T-cell (primary cell): ENCODE data around the gene FOXN3. TPM values are rescaled to one million over a fixed set of nuclear protein-coding genes. Genes with fewer than 3 reads are reported as not detected.

Source experiments
- ATAC-seq, 4 experiments: fragments of 200-7000 bp in 3 of 4; fragments of 150-1000 bp in 1 of 4; cut with Tn5 transposase; replicated peaks in 1 of 4; 1 replicate in 3 of 4; 2 replicates in 1 of 4; pipeline ENCODE4 v1.10.0; 2021; ENCODE audit warnings: moderate library complexity in 3 of 4, mild to moderate bottlenecking in 2 of 4, moderate number of reproducible peaks in 1 of 4
- CTCF ChIA-PET, 2 donors: fragments of 300-600 bp; sonication (Branson Sonifier 250); formaldehyde crosslinking; loops; one replicate each; lab custom pipeline; 2022; ENCODE audit warnings: antibody characterized with exemption in 2 of 2; lab: Charles Lee
- POLR2A ChIA-PET, 2 donors: fragments of 300-600 bp; sonication (Branson Sonifier 250); formaldehyde crosslinking; loops; one replicate each; lab custom pipeline; 2022; ENCODE audit warnings: antibody characterized with exemption in 2 of 2; lab: Charles Lee
- DNase-seq, 35 experiments: peaks; one replicate each; pipeline versions ENCODE4 v3.0.0 to v3.0.0-alpha.2; 2013 to 2023
- H3K27ac ChIP-seq: one replicate; pipeline ENCODE4 v1.5.1; 2013; ENCODE audit warnings: low read length
- H3K27me3 ChIP-seq, 2 experiments: replicated peaks in 1 of 2; 1 replicate in 1 of 2; 2 replicates in 1 of 2; pipeline versions ENCODE4 v1.6.1 to v1.7.0; 2013; ENCODE audit warnings: low read length in 1 of 2, mixed read lengths in 1 of 2; ENCODE audit not compliant: control insufficient read depth in 2 of 2, insufficient read depth in 2 of 2; ENCODE audit errors: extremely low read depth in 1 of 2
- H3K36me3 ChIP-seq, 2 donors: 1 replicate in 1 of 2; 2 replicates in 1 of 2; pipeline versions ENCODE4 v1.6.1 to v1.7.0; 2013; ENCODE audit warnings: low read length in 1 of 2; ENCODE audit not compliant: control insufficient read depth in 2 of 2, insufficient read depth in 1 of 2; ENCODE audit errors: extremely low read depth in 1 of 2
- H3K4me1 ChIP-seq, 2 experiments: 1 replicate in 1 of 2; 2 replicates in 1 of 2; pipeline versions ENCODE4 v1.6.1 to v1.7.0; 2013; ENCODE audit warnings: low read length in 2 of 2, mixed read lengths in 1 of 2; ENCODE audit not compliant: insufficient read depth in 2 of 2, control insufficient read depth in 1 of 2; ENCODE audit errors: extremely low read depth in 1 of 2
- H3K4me3 ChIP-seq, 2 donors: 1 replicate in 1 of 2; 2 replicates in 1 of 2; pipeline versions ENCODE4 v1.5.1 to v1.7.0; 2013; ENCODE audit warnings: mild to moderate bottlenecking in 2 of 2, low read length in 1 of 2, moderate library complexity in 1 of 2; ENCODE audit not compliant: control insufficient read depth in 1 of 2; ENCODE audit errors: extremely low read depth in 1 of 2
- H3K9me3 ChIP-seq: 2 replicates; pipeline ENCODE4 v1.7.0; 2013
- H3K27ac Mint-ChIP-seq, 2 donors: one replicate each; pipeline ENCODE4 v1.8.0; 2020 to 2021; ENCODE audit warnings: mild to moderate bottlenecking in 2 of 2, mixed read lengths in 2 of 2
- H3K27me3 Mint-ChIP-seq, 2 donors: one replicate each; pipeline ENCODE4 v1.8.0; 2021 to 2022; ENCODE audit warnings: mixed read lengths in 2 of 2
- H3K36me3 Mint-ChIP-seq: one replicate; pipeline ENCODE4 v1.8.0; 2021; ENCODE audit warnings: mixed read lengths
- H3K4me1 Mint-ChIP-seq, 3 donors: one replicate each; pipeline ENCODE4 v1.8.0; 2020 to 2022; ENCODE audit warnings: mixed read lengths in 3 of 3, mild to moderate bottlenecking in 1 of 3
- H3K4me3 Mint-ChIP-seq, 3 donors: one replicate each; pipeline ENCODE4 v1.8.0; 2020 to 2022; ENCODE audit warnings: mild to moderate bottlenecking in 3 of 3, mixed read lengths in 3 of 3, moderate library complexity in 3 of 3
- H3K9me3 Mint-ChIP-seq, 3 donors: one replicate each; pipeline ENCODE4 v1.8.0; 2020 to 2022; ENCODE audit warnings: mixed read lengths in 3 of 3
- WGBS: methylation state at CpG from one replicate; pipeline ENCODE4 v1.1.5; 2013; ENCODE audit warnings: missing lambda C conversion rate; ENCODE audit not compliant: insufficient coverage; 5-methylcytosine and 5-hydroxymethylcytosine counted together
- total RNA-seq, 35 experiments: library from RNA in 6 of 35; stranded (reverse) in 6 of 35; fragments of 120-200 nt in 1 of 35; gene quantifications; one replicate each; pipeline versions ENCODE4 v1.2.1 to v1.2.4 and lab custom pipeline; 2013 to 2026

FOXN3 gene
- total RNA-seq, 5 donors from 2014 or later (not counting 1 experiment from before 2014, with no cell fraction given) = 92.8 to 176 (median 103) TPM

DNA sequence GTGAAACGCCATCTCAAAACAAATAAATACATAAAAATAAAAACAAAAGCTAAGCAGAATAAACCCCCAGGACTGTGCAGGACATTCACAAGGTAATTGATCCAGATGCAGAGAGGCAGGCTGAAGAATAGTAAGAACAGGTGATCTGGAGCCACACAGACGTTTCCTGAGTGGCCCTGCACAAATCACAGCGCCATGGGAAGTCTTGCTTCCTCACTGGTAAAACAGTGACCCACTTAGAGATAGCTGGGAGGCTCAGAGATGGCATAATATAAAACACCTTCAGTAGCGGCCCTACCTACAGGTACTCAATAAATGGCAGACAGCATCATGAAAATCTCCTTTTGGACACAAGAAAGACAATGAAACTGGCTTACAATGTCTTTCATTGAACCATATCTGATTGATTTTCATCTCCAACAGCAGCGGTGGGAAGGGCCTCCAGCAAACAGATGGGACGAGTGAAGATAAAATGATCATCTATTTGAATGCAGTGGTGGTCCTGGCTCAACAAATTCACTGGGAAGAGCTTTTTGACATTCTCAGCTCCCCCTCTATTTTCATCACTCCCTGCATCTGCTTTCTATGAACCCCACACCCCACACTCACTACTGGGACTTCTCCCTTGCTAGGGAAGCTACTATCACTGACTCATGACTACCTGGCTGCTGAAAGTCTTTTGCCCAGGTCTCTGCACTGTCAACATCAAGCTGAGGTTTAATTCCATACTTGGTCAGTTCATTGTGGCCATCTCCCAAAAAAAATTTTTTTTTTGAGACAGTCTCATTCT is 63.9 kb downstream of the FOXN3 start:
- no peaks in the 10 kb centered on the region for H3K9me3 ChIP-seq
- H3K36me3 Mint-ChIP-seq = peaks cover 25% of the 10 kb centered on the region
- ChIA-PET CTCF (interaction anchor here in 1 of 2 donors (0.6 kb wide), 1 partner anchor 73 kb away, joined by 3 read pairs; no protein-coding TSS in a partner anchor), POLR2A (no interaction called here)
- peaks cover 20 to 33% of the 10 kb centered on the region in 2 experiments for H3K4me1 ChIP-seq
- no peaks in the 10 kb centered on the region for H3K27me3 ChIP-seq
- H3K4me1 Mint-ChIP-seq = peaks cover 67 to 72% (median 69%) of the 10 kb centered on the region in 3 donors
- ATAC-seq (peak in 1 of 4 experiments; percentile 35), DNase-seq (no peak)
- 80% methylated on average over 3 of the region's 6 CpGs for WGBS
- H3K27ac ChIP-seq = no peak overlapping the region
- peak overlapping the region; percentile 93 to 96 for H3K27ac Mint-ChIP-seq
- peaks cover 8 to 19% of the 10 kb centered on the region in 2 donors for H3K36me3 ChIP-seq
- H3K27me3 Mint-ChIP-seq = no peaks in the 10 kb centered on the region
- H3K9me3 Mint-ChIP-seq = no peaks in the 10 kb centered on the region
- no peak overlapping the region for H3K4me3 ChIP-seq
- H3K4me3 Mint-ChIP-seq = peak overlapping the region in 1 of 3 donors; percentile 77

- DNase-seq (peak in 5 of 35 experiments; percentile 9 to 39 (median 17)), ATAC-seq (peak in 3 of 4 experiments; percentile 48 to 81 (median 69))
- H3K9me3 ChIP-seq = no peaks in the 10 kb centered on the region
- peak overlapping the region; percentile 63 to 77 (median 72) for H3K4me3 Mint-ChIP-seq
- 20% methylated on average over 3 of the region's 15 CpGs for WGBS
- H3K9me3 Mint-ChIP-seq = no peaks in the 10 kb centered on the region
- ChIA-PET CTCF (interaction anchor here in 1 of 2 donors (0.6 kb wide), 1 partner anchor 8 kb away, joined by 4 read pairs; no protein-coding TSS in a partner anchor), POLR2A (interaction anchor here in 1 of 2 donors (0.6 kb wide), 1 partner anchor 8 kb away, joined by 5 read pairs; no protein-coding TSS in a partner anchor)
- peak overlapping the region; percentile 93 to 96 for H3K27ac Mint-ChIP-seq
- peaks cover 64 to 66% (median 65%) of the 10 kb centered on the region in 3 donors for H3K4me1 Mint-ChIP-seq
- H3K36me3 ChIP-seq = peaks cover 8 to 27% of the 10 kb centered on the region in 2 donors
- peak overlapping the region in 1 of 2 donors; percentile 51 for H3K4me3 ChIP-seq
- peaks cover 20 to 28% of the 10 kb centered on the region in 2 experiments for H3K4me1 ChIP-seq
- no peaks in the 10 kb centered on the region for H3K27me3 ChIP-seq
- H3K36me3 Mint-ChIP-seq = peaks cover 39% of the 10 kb centered on the region
- peak overlapping the region; percentile 50 for H3K27ac ChIP-seq
- no peaks in the 10 kb centered on the region for H3K27me3 Mint-ChIP-seq
Observed at GRCh38 chr14:89351516-89352404, 65.3 kb downstream of the FOXN3 start.

- peaks cover 60 to 67% (median 63%) of the 10 kb centered on the region in 3 donors for H3K4me1 Mint-ChIP-seq
- no peaks in the 10 kb centered on the region for H3K27me3 Mint-ChIP-seq
- Histone ChIP-seq H3K4me1 (peaks cover 20 to 27% of the 10 kb centered on the region in 2 experiments), H3K9me3 (no peaks in the 10 kb centered on the region), H3K27me3 (no peaks in the 10 kb centered on the region), H3K36me3 (peaks cover 8 to 30% of the 10 kb centered on the region in 2 donors), H3K27ac (peak overlapping the region; percentile 50), H3K4me3 (peak overlapping the region in 1 of 2 donors; percentile 51)
- H3K9me3 Mint-ChIP-seq = no peaks in the 10 kb centered on the region
- H3K36me3 Mint-ChIP-seq = peaks cover 45% of the 10 kb centered on the region
- ChIA-PET CTCF (no interaction called here), POLR2A (interaction anchor here in 1 of 2 donors (0.5 to 0.6 kb wide), 2 partner anchors 9 to 1838 kb away, joined by 3 to 5 read pairs; no protein-coding TSS in a partner anchor)
- peak overlapping the region; percentile 93 to 96 for H3K27ac Mint-ChIP-seq
- ATAC-seq = no peak
- DNase-seq = no peak
- WGBS = 0% methylated on average over 1 of the region's 3 CpGs
- peak overlapping the region; percentile 63 to 77 (median 72) for H3K4me3 Mint-ChIP-seq
Observed at GRCh38 chr14:89351221-89351515, 65.9 kb downstream of the FOXN3 start.

GRCh38 chr14:89350152-89350551 is 66.9 kb downstream of the FOXN3 start:
- peaks cover 55 to 62% (median 62%) of the 10 kb centered on the region in 3 donors for H3K4me1 Mint-ChIP-seq
- peak overlapping the region; percentile 37 to 58 for H3K27ac Mint-ChIP-seq
- Histone ChIP-seq H3K4me3 (no peak overlapping the region), H3K36me3 (peaks cover 8 to 32% of the 10 kb centered on the region in 2 donors), H3K27ac (no peak overlapping the region), H3K27me3 (no peaks in the 10 kb centered on the region), H3K9me3 (no peaks in the 10 kb centered on the region), H3K4me1 (peaks cover 20 to 27% of the 10 kb centered on the region in 2 experiments)
- ChIA-PET POLR2A (no interaction called here), CTCF (no interaction called here)
- DNase-seq (no peak), ATAC-seq (no peak)
- H3K4me3 Mint-ChIP-seq = peak overlapping the region in 1 of 3 donors; percentile 77
- H3K27me3 Mint-ChIP-seq = no peaks in the 10 kb centered on the region
- H3K9me3 Mint-ChIP-seq = no peaks in the 10 kb centered on the region
- WGBS = no CpG with 5 or more reads among the region's 8 CpGs
- H3K36me3 Mint-ChIP-seq = peaks cover 42% of the 10 kb centered on the region

DNA sequence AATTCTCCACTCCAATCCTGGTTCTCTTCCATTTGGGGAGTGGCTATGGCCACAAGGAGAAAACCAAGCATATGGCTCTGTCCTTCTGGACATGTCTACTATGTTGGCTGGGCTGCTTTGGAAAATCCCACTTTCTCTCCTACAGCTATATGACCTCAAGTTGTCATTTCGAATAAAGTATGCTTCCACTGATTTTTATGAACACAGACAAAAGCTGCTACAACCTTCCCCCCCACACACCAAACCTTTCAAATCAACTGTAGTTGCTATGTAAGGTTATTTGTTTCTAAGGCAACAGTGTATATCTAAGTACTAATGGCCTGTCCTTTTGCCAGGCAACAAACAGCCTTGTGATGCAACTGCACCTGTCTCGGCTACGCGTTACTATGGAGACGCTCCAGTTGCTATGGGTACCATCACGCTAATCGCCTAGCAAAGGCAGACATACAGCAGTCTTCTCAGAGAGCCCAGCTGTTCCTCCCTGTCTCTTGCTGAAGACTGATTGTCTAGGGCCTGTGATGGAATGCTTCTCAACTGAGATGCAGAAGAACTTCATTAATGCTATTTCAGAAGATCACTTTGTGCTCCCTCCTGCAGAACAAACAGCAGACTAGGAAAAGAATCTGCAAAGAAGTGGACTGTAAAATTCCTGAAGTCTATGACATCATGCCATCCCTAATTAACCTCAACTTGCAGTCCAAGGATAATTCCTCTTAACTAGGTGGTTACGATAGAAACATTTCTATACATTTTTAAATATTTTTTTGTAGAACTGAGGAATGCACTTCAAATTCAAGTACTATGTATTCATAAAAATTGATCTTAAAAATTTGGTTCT is 67.6 kb downstream of the FOXN3 start:
- Mint-ChIP-seq H3K27me3 (no peaks in the 10 kb centered on the region), H3K4me3 (peak overlapping the region in 1 of 3 donors; percentile 77), H3K9me3 (no peaks in the 10 kb centered on the region), H3K27ac (peak overlapping the region in 1 of 2 donors; percentile 48), H3K36me3 (peaks cover 50% of the 10 kb centered on the region), H3K4me1 (peaks cover 57 to 66% (median 62%) of the 10 kb centered on the region in 3 donors)
- ChIA-PET CTCF (no interaction called here), POLR2A (no interaction called here)
- Histone ChIP-seq H3K36me3 (peaks cover 8 to 32% of the 10 kb centered on the region in 2 donors), H3K4me1 (peaks cover 20 to 27% of the 10 kb centered on the region in 2 experiments), H3K27me3 (no peaks in the 10 kb centered on the region), H3K27ac (no peak overlapping the region), H3K9me3 (no peaks in the 10 kb centered on the region), H3K4me3 (no peak overlapping the region)
- ATAC-seq (peak in 1 of 4 experiments; percentile 31), DNase-seq (peak in 14 of 35 experiments; percentile 9 to 37 (median 18))
- WGBS = 97% methylated on average over 5 of the region's 8 CpGs
